Measurements from ENCODE around the gene SAMMSON. TPM values are rescaled to one million over a fixed set of nuclear protein-coding genes. Genes with fewer than 3 reads are reported as not detected.
A peak's percentile ranks its signal among the peaks of the same experiment; 100 is the strongest.

The SAMMSON gene
- total RNA-seq, 2 experiments from 2014 or later: not detected

- TF ChIP-seq, protein P1, sequence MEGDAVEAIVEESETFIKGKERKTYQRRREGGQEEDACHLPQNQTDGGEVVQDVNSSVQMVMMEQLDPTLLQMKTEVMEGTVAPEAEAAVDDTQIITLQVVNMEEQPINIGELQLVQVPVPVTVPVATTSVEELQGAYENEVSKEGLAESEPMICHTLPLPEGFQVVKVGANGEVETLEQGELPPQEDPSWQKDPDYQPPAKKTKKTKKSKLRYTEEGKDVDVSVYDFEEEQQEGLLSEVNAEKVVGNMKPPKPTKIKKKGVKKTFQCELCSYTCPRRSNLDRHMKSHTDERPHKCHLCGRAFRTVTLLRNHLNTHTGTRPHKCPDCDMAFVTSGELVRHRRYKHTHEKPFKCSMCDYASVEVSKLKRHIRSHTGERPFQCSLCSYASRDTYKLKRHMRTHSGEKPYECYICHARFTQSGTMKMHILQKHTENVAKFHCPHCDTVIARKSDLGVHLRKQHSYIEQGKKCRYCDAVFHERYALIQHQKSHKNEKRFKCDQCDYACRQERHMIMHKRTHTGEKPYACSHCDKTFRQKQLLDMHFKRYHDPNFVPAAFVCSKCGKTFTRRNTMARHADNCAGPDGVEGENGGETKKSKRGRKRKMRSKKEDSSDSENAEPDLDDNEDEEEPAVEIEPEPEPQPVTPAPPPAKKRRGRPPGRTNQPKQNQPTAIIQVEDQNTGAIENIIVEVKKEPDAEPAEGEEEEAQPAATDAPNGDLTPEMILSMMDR (IDR thresholded peaks at IDR 0.05): peak; percentile 71
- no peak overlapping the region for H3K27ac Mint-ChIP-seq
- no peak for ATAC-seq
- no peak overlapping the region for H3K4me3 Mint-ChIP-seq
- no peaks in the 10 kb centered on the region for H3K36me3 Mint-ChIP-seq (ENCODE audit: low read depth)
- H3K9me3 Mint-ChIP-seq: no peaks in the 10 kb centered on the region
- DNase-seq: no peak
- POLR2A ChIA-PET: no interaction called here
- intact Hi-C loops (cut with micrococcal nuclease): no loop called here
- CTCF ChIA-PET: interaction anchor here (1.1 to 1.8 kb wide), 7 partner anchors 9 to 67 kb away, joined by 3 to 9 read pairs (median 5); no protein-coding TSS in a partner anchor
- peaks cover 10% of the 10 kb centered on the region for H3K27me3 Mint-ChIP-seq
- H3K4me1 Mint-ChIP-seq (ENCODE audit: low read depth): no peaks in the 10 kb centered on the region
These were observed 90.9 kb downstream of the SAMMSON start for GRCh38 chr3:70090322-70090913.

DNA sequence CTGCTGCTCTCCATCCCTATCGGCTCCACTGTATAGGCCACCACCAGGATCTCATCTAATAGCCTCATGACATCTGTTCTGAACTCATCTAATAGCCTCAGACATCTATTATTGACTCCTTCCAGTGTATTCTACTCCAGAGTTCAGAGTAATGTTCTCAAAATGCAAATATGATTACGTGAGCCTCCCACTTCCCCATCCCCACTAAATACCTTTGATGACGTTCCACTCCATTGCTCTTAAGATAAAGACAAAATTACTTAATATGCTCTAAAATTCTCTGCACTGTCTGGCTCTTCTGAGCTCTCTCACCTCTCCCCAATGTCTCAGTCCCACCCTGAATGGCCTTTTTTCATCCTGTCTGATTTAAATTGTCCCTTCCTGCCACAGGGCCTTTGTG, 94.7 kb downstream of the SAMMSON start:
- peaks cover 4% of the 10 kb centered on the region for H3K4me1 Mint-ChIP-seq (ENCODE audit: low read depth)
- intact Hi-C loops (cut with micrococcal nuclease): no loop called here

GRCh38 chr3:70095260-70095659, 95.7 kb downstream of the SAMMSON start:
- no peak for ATAC-seq

More for the DNA sequence above, 94.7 kb downstream of the SAMMSON start:
- DNase-seq (no peak), ATAC-seq (no peak)
- TF ChIP-seq, protein P1 (IDR thresholded peaks at IDR 0.05): no peak
- Mint-ChIP-seq H3K9me3 (no peaks in the 10 kb centered on the region), H3K36me3 (ENCODE audit: low read depth) (no peaks in the 10 kb centered on the region), H3K27ac (no peak overlapping the region), H3K4me3 (no peak overlapping the region), H3K27me3 (peaks cover 10% of the 10 kb centered on the region)
- POLR2A ChIA-PET: no interaction called here
- CTCF ChIA-PET: interaction anchor here (1.6 kb wide), 1 partner anchor 14 kb away, joined by 3 read pairs; no protein-coding TSS in a partner anchor

DNA sequence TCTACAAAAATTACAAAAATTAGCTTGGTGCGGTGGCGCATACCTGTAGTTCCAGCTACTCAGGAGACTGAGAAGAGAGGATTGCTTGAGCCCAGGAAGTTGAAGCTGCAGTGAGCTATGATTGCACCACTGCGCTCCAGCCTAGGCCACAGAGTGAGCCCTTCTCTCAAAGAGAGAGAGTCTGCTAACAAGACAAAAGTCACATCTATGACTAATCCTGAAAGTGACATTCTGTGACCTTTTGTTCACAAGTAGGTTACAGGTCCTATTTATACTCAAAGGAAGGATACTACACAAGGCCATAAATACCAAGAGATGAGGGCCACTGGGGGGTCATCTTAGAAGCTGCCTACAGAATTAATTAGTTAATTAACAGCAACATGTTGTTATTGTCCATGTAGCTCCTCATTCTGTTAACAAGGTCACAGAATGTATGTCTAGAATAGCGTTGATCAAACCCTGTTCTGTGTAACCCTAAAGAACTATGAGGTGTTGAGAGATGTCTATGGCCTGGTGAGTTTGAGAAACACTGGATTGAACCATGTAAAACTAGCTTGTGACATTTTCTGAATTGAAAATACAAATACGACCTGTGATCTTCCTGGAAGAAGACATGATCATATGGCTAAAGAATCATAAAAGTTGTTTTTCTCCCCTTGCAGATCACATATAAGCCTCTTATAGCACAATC, 97.0 kb downstream of the SAMMSON start:
- POLR2A ChIA-PET: no interaction called here
- peaks cover 4% of the 10 kb centered on the region for H3K4me1 Mint-ChIP-seq (ENCODE audit: low read depth)
- H3K27me3 Mint-ChIP-seq: peaks cover 10% of the 10 kb centered on the region
- intact Hi-C loops (cut with micrococcal nuclease): no loop called here
- DNase-seq (peak; percentile 31), ATAC-seq (peak; percentile 76)
- no peaks in the 10 kb centered on the region for H3K36me3 Mint-ChIP-seq (ENCODE audit: low read depth)
- H3K4me3 Mint-ChIP-seq: no peak overlapping the region
- TF ChIP-seq, protein P1 (IDR thresholded peaks at IDR 0.05): no peak
- H3K27ac Mint-ChIP-seq: no peak overlapping the region
- H3K9me3 Mint-ChIP-seq: no peaks in the 10 kb centered on the region
- CTCF ChIA-PET: interaction anchor here (2.1 kb wide), 1 partner anchor 12 kb away, joined by 5 read pairs; no protein-coding TSS in a partner anchor

More at GRCh38 chr3:70095260-70095659, 95.7 kb downstream of the SAMMSON start:
- peaks cover 4% of the 10 kb centered on the region for H3K4me1 Mint-ChIP-seq (ENCODE audit: low read depth)
- H3K9me3 Mint-ChIP-seq: no peaks in the 10 kb centered on the region
- intact Hi-C loops (cut with micrococcal nuclease): no loop called here
- peaks cover 12% of the 10 kb centered on the region for H3K27me3 Mint-ChIP-seq
- no peak overlapping the region for H3K4me3 Mint-ChIP-seq
- TF ChIP-seq, protein P1 (IDR thresholded peaks at IDR 0.05): no peak
- POLR2A ChIA-PET: no interaction called here
- CTCF ChIA-PET: interaction anchor here (2.1 kb wide), 1 partner anchor 13 kb away, joined by 5 read pairs; no protein-coding TSS in a partner anchor
- no peak for DNase-seq
- no peak overlapping the region for H3K27ac Mint-ChIP-seq
- no peaks in the 10 kb centered on the region for H3K36me3 Mint-ChIP-seq (ENCODE audit: low read depth)

DNA sequence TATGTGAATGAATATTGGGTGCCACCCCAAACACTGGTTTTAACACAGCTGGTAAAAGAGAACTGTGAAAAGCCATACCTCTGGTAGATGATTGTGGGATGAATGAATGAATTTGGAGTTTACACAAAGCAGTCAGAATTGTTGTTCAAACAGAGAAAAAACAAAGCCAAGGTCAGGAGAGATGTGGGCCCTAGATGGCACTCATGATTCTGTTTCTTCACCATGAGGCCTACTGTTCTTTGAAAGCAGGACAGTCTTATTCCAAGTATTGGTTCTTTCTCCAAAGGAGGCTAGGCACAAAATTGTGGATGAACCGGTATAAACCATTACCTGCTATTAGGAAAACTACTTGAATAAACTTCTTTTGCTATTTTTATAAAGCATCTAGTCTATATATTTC, 97.6 kb downstream of the SAMMSON start:
- Mint-ChIP-seq H3K27me3 (peaks cover 9% of the 10 kb centered on the region), H3K27ac (no peak overlapping the region), H3K4me1 (ENCODE audit: low read depth) (peaks cover 4% of the 10 kb centered on the region), H3K9me3 (no peaks in the 10 kb centered on the region), H3K36me3 (ENCODE audit: low read depth) (no peaks in the 10 kb centered on the region), H3K4me3 (no peak overlapping the region)
- POLR2A ChIA-PET: no interaction called here
- intact Hi-C loops (cut with micrococcal nuclease): no loop called here
- TF ChIP-seq, protein P1 (IDR thresholded peaks at IDR 0.05): no peak
- DNase-seq (no peak), ATAC-seq (no peak)
- CTCF ChIA-PET: interaction anchor here (2.1 kb wide), 1 partner anchor 11 kb away, joined by 5 read pairs; no protein-coding TSS in a partner anchor

Data from activated CD8-positive, alpha-beta T cell treated with anti-CD3 and anti-CD28 coated beads for 36 hours (primary cell).